Astrocyte (in vitro differentiated cells and primary cell): ENCODE results near the gene CD82. TPM values are rescaled to one million over a fixed set of nuclear protein-coding genes. Genes with fewer than 3 reads are reported as not detected.

Experiments used
- DNase-seq: peaks from one replicate; pipeline ENCODE4 v3.0.0-alpha.2; 2010; ENCODE audit warnings: low read depth
- FAIRE-seq: peaks from 2 replicates; lab custom pipeline; 2011; peaks lifted over from hg19 to GRCh38; lab: Jason Lieb, UNC
- H2AFZ ChIP-seq: 2 replicates; pipeline ENCODE4 v1.6.0; 2012; ENCODE audit warnings: low read depth, low read length, inconsistent platforms
- H3K27ac ChIP-seq: 2 replicates; pipeline ENCODE4 v1.5.1; 2011; ENCODE audit warnings: low read depth, low read length, inconsistent platforms
- H3K27me3 ChIP-seq: 2 replicates; pipeline ENCODE4 v1.6.0; 2011; ENCODE audit warnings: low read length, inconsistent platforms; ENCODE audit not compliant: insufficient read depth
- H3K36me3 ChIP-seq: 2 replicates; pipeline ENCODE4 v1.5.1; 2011; ENCODE audit warnings: low read length, inconsistent platforms; ENCODE audit not compliant: insufficient read depth
- H3K4me1 ChIP-seq: 2 replicates; pipeline ENCODE4 v1.5.1; 2011; ENCODE audit warnings: low read length, inconsistent platforms; ENCODE audit not compliant: insufficient read depth
- H3K4me2 ChIP-seq: 2 replicates; pipeline ENCODE4 v1.6.0; 2012; ENCODE audit warnings: low read length, inconsistent platforms
- H3K4me3 ChIP-seq: 2 replicates; pipeline ENCODE4 v1.5.1; 2011; ENCODE audit warnings: low read depth, mild to moderate bottlenecking, low read length, inconsistent platforms; ENCODE audit not compliant: insufficient read depth
- H3K79me2 ChIP-seq: 2 replicates; pipeline ENCODE4 v1.6.0; 2012; ENCODE audit warnings: mild to moderate bottlenecking, low read length, inconsistent platforms; ENCODE audit not compliant: insufficient read depth
- H3K9ac ChIP-seq: 2 replicates; pipeline ENCODE4 v1.6.0; 2012; ENCODE audit warnings: mild to moderate bottlenecking, low read length, inconsistent platforms
- H3K9me3 ChIP-seq: 2 replicates; pipeline ENCODE4 v1.5.1; 2012; ENCODE audit warnings: low read depth, mild to moderate bottlenecking, low read length, inconsistent platforms; ENCODE audit not compliant: insufficient read depth
- H4K20me1 ChIP-seq: 2 replicates; pipeline ENCODE4 v1.6.0; 2012; ENCODE audit warnings: low read length, inconsistent platforms; ENCODE audit not compliant: insufficient read depth
- H3K27ac Mint-ChIP-seq: one replicate; pipeline ENCODE4 v1.8.0; 2021; ENCODE audit warnings: mild to moderate bottlenecking, mixed read lengths; ENCODE audit not compliant: unreplicated experiment
- H3K27me3 Mint-ChIP-seq: one replicate; pipeline ENCODE4 v1.8.0; 2021; ENCODE audit warnings: low read depth, mixed read lengths; ENCODE audit not compliant: unreplicated experiment
- H3K36me3 Mint-ChIP-seq: one replicate; pipeline ENCODE4 v1.8.0; 2021; ENCODE audit warnings: low read depth, mixed read lengths; ENCODE audit not compliant: unreplicated experiment
- H3K4me1 Mint-ChIP-seq: one replicate; pipeline ENCODE4 v1.8.0; 2021; ENCODE audit warnings: low read depth, mixed read lengths; ENCODE audit not compliant: unreplicated experiment
- H3K4me3 Mint-ChIP-seq: one replicate; pipeline ENCODE4 v1.8.0; 2021; ENCODE audit warnings: mild to moderate bottlenecking, moderate library complexity, mixed read lengths; ENCODE audit not compliant: unreplicated experiment
- H3K9me3 Mint-ChIP-seq: one replicate; pipeline ENCODE4 v1.8.0; 2021; ENCODE audit warnings: mild to moderate bottlenecking, mixed read lengths; ENCODE audit not compliant: unreplicated experiment
- CTCF ChIP-seq: IDR thresholded peaks from 2 replicates; pipeline ENCODE4 v1.5.1; 2011; ENCODE audit warnings: low read depth, mild to moderate bottlenecking, inconsistent platforms, low read length, moderate library complexity; ENCODE audit not compliant: insufficient read depth
- EZH2 ChIP-seq: IDR thresholded peaks from 2 replicates; pipeline ENCODE4 v1.6.1; 2012; ENCODE audit warnings: mild to moderate bottlenecking, low read length, inconsistent platforms; ENCODE audit not compliant: insufficient read depth
- total RNA-seq: library from RNA; stranded (reverse); gene quantifications from 2 replicates; pipeline ENCODE4 v1.2.1, GENCODE V29; 2021

Gene CD82
- total RNA-seq, 1 donor from 2014 or later = 74.5 TPM

DNA sequence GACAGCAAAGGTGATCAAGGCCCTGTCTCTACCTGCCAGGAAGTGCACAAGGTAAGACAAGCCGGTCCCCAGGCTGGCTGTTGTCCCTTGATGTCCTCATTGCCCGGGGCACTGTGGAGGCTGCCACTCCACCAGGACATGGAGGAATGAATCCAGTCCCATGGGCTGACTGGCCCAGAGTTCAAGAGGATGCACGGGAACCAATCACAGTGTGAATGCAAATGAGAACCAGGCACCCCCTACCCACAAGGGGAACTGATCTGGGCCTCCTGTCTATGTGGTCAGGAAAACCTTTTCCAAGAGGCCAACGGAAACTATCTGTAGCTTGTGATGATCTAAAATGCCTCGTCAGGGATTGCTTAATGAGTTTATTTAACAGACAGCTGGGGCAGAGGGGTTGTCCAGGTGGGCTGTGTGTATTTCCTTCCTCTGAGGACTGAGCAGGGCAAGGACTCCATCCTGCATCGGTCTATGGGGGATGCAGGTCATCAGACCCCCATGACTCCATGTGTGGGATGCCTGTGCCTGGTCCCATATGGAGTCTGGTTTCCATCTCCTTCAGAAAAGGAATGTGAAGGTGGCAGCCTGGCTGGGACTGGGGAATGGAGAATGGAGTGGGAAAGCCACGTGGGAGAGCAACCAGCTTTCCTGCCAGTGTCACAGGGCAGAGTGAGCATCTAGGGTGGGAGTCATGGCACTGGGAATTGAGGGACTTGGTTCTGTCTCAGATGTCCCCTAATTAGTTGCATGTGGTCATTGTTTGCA, 60.5 kb downstream of the CD82 start:
- Histone ChIP-seq H3K36me3 (no peaks in the 10 kb centered on the region), H3K4me1 (peaks cover 6% of the 10 kb centered on the region), H3K4me3 (no peak overlapping the region), H3K27ac (no peak overlapping the region), H3K9ac (no peak overlapping the region), H3K9me3 (no peaks in the 10 kb centered on the region), H3K79me2 (no peaks in the 10 kb centered on the region), H3K27me3 (peaks cover 8% of the 10 kb centered on the region), H4K20me1 (no peaks in the 10 kb centered on the region), H3K4me2 (no peak overlapping the region), H2AFZ (no peak overlapping the region)
- peaks cover 2% of the 10 kb centered on the region for H3K36me3 Mint-ChIP-seq
- no peak for TF ChIP-seq EZH2
- no peak for TF ChIP-seq CTCF
- peaks cover 8% of the 10 kb centered on the region for H3K4me1 Mint-ChIP-seq
- peaks cover 72% of the 10 kb centered on the region for H3K27me3 Mint-ChIP-seq
- DNase-seq = no peak
- H3K27ac Mint-ChIP-seq = no peak overlapping the region
- no peak overlapping the region for H3K4me3 Mint-ChIP-seq
- FAIRE-seq = no peak
- peaks cover 5% of the 10 kb centered on the region for H3K9me3 Mint-ChIP-seq

- DNase-seq (no peak), FAIRE-seq (no peak)
- H3K4me3 ChIP-seq = no peak overlapping the region
- Mint-ChIP-seq H3K4me3 (no peak overlapping the region), H3K27me3 (peaks cover 66% of the 10 kb centered on the region), H3K4me1 (peaks cover 8% of the 10 kb centered on the region), H3K36me3 (peaks cover under 1% of the 10 kb centered on the region), H3K27ac (no peak overlapping the region), H3K9me3 (peaks cover 5% of the 10 kb centered on the region)
- no peak overlapping the region for H3K4me2 ChIP-seq
- TF ChIP-seq CTCF = no peak
- no peak for TF ChIP-seq EZH2
- H2AFZ ChIP-seq = no peak overlapping the region
- H3K27ac ChIP-seq = no peak overlapping the region
- H3K9ac ChIP-seq = no peak overlapping the region
- no peaks in the 10 kb centered on the region for H3K79me2 ChIP-seq
- H3K4me1 ChIP-seq = peaks cover 6% of the 10 kb centered on the region
- H4K20me1 ChIP-seq = no peaks in the 10 kb centered on the region
- peaks cover 8% of the 10 kb centered on the region for H3K27me3 ChIP-seq
- no peaks in the 10 kb centered on the region for H3K36me3 ChIP-seq
- no peaks in the 10 kb centered on the region for H3K9me3 ChIP-seq
Measured at GRCh38 chr11:44626645-44627044, 61.2 kb downstream of the CD82 start.

DNA sequence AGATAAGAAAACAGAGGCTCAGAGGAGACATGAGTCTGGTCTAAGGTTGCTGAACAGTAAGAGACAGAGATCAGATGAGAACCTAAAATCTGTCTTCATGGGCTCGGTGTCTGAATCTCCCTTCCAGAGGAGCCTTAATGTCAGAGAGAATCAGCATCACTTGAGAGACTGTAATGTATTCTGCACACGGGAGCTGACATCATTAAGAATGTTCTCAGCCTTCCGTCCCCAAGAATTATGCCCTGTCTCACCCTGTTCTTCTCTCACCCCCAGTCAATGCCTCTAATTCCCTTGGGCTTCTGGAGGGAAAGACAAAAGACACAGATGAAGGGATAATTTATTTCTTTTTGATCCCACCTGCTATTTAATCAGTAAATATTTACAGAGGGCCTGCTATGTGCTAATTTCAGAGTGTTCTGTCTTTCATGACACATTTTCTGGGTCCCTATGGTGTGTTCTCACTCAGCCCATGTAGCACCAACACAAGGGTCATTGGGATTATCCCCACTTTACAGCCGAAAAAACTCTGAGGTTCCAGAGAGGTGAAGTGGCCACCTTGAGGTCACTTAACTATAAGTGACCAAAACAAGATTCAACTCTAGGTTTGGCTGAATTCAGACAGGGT, 61.8 kb downstream of the CD82 start:
- Mint-ChIP-seq H3K9me3 (peaks cover 5% of the 10 kb centered on the region), H3K4me3 (no peak overlapping the region), H3K27me3 (peaks cover 67% of the 10 kb centered on the region), H3K27ac (no peak overlapping the region), H3K4me1 (peaks cover 8% of the 10 kb centered on the region), H3K36me3 (no peaks in the 10 kb centered on the region)
- no peaks in the 10 kb centered on the region for H4K20me1 ChIP-seq
- DNase-seq (no peak), FAIRE-seq (no peak)
- H3K36me3 ChIP-seq = no peaks in the 10 kb centered on the region
- H3K9ac ChIP-seq = no peak overlapping the region
- H3K4me3 ChIP-seq = no peak overlapping the region
- no peak overlapping the region for H3K27ac ChIP-seq
- no peak overlapping the region for H2AFZ ChIP-seq
- no peaks in the 10 kb centered on the region for H3K9me3 ChIP-seq
- no peak overlapping the region for H3K4me2 ChIP-seq
- peaks cover 8% of the 10 kb centered on the region for H3K27me3 ChIP-seq
- H3K79me2 ChIP-seq = no peaks in the 10 kb centered on the region
- TF ChIP-seq EZH2 = no peak
- TF ChIP-seq CTCF = no peak
- H3K4me1 ChIP-seq = peaks cover 6% of the 10 kb centered on the region
